ENCODE measurements around the gene PPM1J.

- TF ChIP-seq CTCF (IDR thresholded peaks at IDR 0.05; ENCODE audit: low read depth, low read length): no peak
- TF ChIP-seq MAX (IDR thresholded peaks at IDR 0.05; ENCODE audit: low read depth, low read length): 0 out of 2 replicates have a peak, but pooled peaks have one; percentile 18
- TF ChIP-seq POLR2A (IDR thresholded peaks at IDR 0.05; ENCODE audit: extremely low read depth, insufficient read length): peak; percentile 29
- TF ChIP-seq MYC (IDR thresholded peaks at IDR 0.05; ENCODE audit: low read depth, low read length): no peak
These were observed 40.6 kb downstream of the PPM1J start, which contains the start of gene MOV10 for GRCh38 chr1:112674440-112674985.

Data from NB4 (cell line).